Measurements from ENCODE around the gene EVC2.
"Not testable (repeated sequence)": the region's sequence is repeated elsewhere in the genome, so short reads cannot be mapped to it uniquely, and the experiment has no call there.

Gene EVC2

DNA sequence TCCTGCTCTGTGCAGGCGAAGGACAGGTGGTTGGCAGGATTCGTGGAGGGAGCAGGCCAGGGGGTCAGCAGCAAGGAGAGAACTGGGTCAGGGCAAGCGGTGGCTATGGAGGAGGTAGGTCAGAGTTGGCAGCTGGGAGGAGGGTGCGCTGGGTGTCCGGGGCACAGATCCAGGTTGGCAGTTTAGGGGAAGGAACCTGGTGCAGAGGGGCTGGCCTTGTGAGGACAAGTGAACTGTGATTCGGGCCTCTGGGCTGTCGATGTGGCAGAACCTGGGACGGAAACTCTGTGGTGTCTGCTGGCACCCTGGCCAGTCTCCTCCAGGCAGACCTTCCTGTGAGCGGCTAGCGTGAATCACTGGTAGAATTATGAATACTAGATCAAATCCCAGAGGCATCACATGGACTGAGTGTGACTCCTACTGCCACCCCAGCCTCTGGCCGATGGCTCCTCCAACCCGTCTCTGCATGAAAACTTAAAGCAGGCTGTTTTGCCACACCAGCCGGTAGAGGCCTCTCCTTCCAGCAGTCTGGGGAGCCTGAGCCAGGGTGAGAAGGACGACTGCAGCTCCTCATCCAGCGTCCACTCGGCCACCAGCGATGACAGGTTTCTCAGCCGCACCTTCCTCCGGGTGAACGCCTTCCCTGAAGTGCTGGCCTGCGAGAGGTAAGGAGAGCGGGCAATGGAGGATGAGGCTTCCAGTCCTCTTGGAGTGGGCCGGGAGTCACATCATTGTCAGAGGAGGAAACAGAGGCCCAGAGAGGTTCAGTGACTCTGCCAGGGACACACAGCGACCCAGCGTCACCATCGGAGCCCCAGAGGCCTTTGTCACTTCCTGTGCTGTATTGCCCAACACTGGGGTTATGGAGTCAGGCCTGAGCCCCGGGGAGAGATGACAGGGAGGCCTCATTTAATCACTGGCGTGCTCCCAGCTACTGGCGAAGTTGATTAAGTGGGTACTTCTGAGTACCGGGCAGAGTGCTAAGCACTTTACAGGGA is 22.9 kb upstream of the EVC2 start:
- TF ChIP-seq, protein P1, sequence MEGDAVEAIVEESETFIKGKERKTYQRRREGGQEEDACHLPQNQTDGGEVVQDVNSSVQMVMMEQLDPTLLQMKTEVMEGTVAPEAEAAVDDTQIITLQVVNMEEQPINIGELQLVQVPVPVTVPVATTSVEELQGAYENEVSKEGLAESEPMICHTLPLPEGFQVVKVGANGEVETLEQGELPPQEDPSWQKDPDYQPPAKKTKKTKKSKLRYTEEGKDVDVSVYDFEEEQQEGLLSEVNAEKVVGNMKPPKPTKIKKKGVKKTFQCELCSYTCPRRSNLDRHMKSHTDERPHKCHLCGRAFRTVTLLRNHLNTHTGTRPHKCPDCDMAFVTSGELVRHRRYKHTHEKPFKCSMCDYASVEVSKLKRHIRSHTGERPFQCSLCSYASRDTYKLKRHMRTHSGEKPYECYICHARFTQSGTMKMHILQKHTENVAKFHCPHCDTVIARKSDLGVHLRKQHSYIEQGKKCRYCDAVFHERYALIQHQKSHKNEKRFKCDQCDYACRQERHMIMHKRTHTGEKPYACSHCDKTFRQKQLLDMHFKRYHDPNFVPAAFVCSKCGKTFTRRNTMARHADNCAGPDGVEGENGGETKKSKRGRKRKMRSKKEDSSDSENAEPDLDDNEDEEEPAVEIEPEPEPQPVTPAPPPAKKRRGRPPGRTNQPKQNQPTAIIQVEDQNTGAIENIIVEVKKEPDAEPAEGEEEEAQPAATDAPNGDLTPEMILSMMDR (IDR thresholded peaks at IDR 0.05; ENCODE audit: low read length, missing control alignments), result no peak
- DNase-seq (ENCODE audit: low read depth), result no peak
- no peak overlapping the region for H3K4me3 ChIP-seq (replicated peaks; ENCODE audit: low read depth, low read length)

DNA sequence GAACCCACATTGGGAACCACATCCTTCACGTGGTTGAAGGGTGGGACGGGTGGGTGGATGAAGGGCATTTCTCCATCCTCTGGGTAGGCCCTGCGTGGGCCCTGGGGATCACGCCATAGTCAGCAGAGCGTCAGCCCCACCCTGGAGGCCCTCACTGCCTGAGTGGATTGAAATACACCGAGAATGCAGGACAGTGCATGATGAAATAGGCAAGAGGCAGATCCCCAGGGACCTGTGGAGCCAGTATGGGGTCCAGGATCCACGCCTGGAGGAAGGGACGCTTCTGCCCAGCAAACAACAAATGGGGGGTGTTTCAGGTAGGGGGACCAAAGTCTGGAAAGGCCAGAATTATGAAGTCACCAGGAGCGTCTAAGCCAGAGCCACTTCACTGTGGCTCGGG is 22.1 kb upstream of the EVC2 start:
- no peak overlapping the region for H3K4me3 ChIP-seq (replicated peaks; ENCODE audit: low read depth, low read length)
- TF ChIP-seq, protein P1 (IDR thresholded peaks at IDR 0.05; ENCODE audit: low read length, missing control alignments), result no peak
- DNase-seq (ENCODE audit: low read depth), result no peak

DNA sequence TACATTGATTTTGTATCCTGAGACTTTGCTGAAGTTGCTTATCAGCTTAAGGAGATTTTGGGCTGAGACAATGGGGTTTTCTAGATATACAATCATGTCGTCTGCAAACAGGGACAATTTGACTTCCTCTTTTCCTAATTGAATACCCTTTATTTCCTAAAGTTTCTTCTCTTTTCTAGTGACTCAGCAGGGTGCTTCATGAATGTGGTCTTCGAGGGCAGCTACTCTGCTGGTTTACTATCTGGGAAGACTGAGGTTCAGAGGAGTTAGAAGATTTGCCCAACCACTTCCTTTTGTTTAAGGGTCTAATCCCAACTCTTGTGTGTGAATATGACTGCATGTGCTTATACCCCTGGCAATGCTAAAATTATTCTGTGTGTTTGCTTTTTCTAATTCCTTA is 20.1 kb upstream of the EVC2 start:
- not testable (repeated sequence) for H3K4me3 ChIP-seq (replicated peaks; ENCODE audit: low read depth, low read length); DNase-seq (ENCODE audit: low read depth)

DNA sequence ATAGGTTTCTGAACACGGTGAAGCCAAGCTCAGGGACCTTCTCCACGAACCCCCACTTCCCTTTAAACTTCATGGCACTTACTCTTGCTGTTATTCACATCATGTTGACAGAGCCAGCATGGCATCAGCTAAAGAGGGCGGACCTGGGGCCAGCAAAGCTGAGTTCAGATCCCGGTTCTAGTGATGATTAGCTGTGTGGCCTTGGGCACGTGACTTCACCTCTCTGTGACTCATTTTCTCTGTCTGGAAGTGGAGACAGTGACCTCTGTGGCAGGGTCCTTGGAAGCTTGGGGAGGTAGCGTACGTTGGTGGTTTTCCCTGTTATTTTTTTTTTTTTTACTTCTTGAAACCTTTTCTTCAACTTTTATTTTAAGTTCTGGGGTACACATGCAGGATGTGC is 16.0 kb upstream of the EVC2 start:
- DNase-seq (ENCODE audit: low read depth), result no peak
- TF ChIP-seq, protein P1 (IDR thresholded peaks at IDR 0.05; ENCODE audit: low read length, missing control alignments), result no peak
- no peak overlapping the region for H3K4me3 ChIP-seq (replicated peaks; ENCODE audit: low read depth, low read length)

DNA sequence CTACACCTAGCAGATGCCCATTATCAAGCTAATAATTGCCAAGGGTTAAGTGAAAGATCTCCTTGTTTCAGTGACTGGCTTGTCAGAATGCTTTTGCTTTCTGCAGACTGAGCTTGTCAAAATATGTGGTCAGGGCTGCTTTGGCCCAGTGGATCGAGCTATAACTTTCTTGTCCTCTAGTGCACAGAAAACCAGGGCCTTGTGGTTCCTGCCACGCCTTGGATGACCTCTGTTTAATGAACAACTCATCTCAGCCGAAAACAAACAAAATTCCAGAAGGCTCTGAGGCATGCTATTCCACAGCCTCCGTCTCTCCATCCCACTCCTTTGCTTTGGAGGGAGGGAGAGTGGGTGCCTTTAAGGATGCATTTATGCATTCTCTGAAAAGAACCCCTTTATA is 14.0 kb upstream of the EVC2 start:
- H3K4me3 ChIP-seq (replicated peaks; ENCODE audit: low read depth, low read length), result no peak overlapping the region
- no peak for DNase-seq (ENCODE audit: low read depth)
- TF ChIP-seq, protein P1 (IDR thresholded peaks at IDR 0.05; ENCODE audit: low read length, missing control alignments), result no peak

DNA sequence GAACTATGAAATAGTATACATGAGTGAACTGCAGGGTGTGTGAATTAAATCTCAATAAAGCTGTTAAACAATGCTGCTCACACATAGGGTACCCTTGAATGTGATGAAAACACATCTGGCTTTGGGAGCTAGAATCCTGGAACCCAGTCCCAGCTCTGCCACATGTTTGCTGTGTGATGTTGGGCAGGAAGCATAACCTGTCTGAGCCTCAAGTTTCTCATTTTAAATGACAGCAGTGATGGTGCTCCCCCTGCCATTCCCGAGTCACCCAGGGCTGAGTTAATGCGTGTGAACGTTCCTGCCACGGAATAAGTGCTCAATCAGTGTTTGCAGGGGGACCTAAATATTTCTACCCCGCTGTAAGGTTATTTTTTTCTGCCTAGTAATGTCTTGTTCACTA is 13.6 kb upstream of the EVC2 start:
- DNase-seq (ENCODE audit: low read depth), result no peak
- TF ChIP-seq, protein P1 (IDR thresholded peaks at IDR 0.05; ENCODE audit: low read length, missing control alignments), result no peak
- H3K4me3 ChIP-seq (replicated peaks; ENCODE audit: low read depth, low read length), result no peak overlapping the region

DNA sequence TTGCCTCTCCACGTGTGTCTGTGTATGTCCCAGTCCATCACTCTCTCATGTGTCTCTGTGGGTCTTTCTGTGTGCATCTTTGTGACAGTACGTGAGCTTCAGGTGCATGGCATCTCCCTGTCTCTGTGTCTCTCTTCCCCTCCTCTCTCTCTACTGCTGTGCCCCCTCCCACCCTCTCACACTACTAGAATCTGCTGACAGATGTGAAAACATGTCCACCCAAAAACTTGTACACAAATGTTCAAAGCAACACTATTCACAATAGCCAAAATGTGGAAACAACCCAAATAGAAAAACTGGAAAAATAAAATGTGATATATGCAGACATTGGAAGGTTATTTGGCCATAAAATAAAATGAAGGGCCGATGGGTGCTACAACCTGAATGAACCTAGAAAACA is 12.6 kb upstream of the EVC2 start:
- no peak for DNase-seq (ENCODE audit: low read depth)
- TF ChIP-seq, protein P1 (IDR thresholded peaks at IDR 0.05; ENCODE audit: low read length, missing control alignments), result no peak
- H3K4me3 ChIP-seq (replicated peaks; ENCODE audit: low read depth, low read length), result no peak overlapping the region

Data from fibroblast of pulmonary artery (primary cell).